ENCODE data around the gene CEP104. TPM values are rescaled to one million over a fixed set of nuclear protein-coding genes. Genes with fewer than 3 reads are reported as not detected.

Gene CEP104
- polyA plus RNA-seq, 1 donor from 2014 or later = 8.1 TPM

GRCh38 chr1:3771108-3772026, 85.6 kb downstream of the CEP104 start:
- H2AFZ ChIP-seq (ENCODE audit: low read depth, low read length) = no peak overlapping the region
- no peak overlapping the region for H3K9ac ChIP-seq (ENCODE audit: low read length)
- H4K20me1 ChIP-seq (ENCODE audit: insufficient read depth) = no peaks in the 10 kb centered on the region
- H3K4me3 ChIP-seq (ENCODE audit: low read length) = peak overlapping the region; percentile 55
- H3K4me2 ChIP-seq (ENCODE audit: low read length) = no peak overlapping the region
- peaks cover 4% of the 10 kb centered on the region for H3K27me3 ChIP-seq (ENCODE audit: insufficient read depth, low read depth, low read length)
- TF ChIP-seq EZH2 (IDR thresholded peaks at IDR 0.05; ENCODE audit: borderline replicate concordance, insufficient read depth, low read length, poor library complexity, severe bottlenecking) = no peak
- H3K27ac ChIP-seq (ENCODE audit: low read length) = no peak overlapping the region
- H3F3A ChIP-seq (ENCODE audit: insufficient read depth, low read length, poor library complexity, severe bottlenecking) = no peaks in the 10 kb centered on the region
- H3K9me2 ChIP-seq (ENCODE audit: insufficient read depth, low read length) = no peaks in the 10 kb centered on the region
- H3K9me3 ChIP-seq (ENCODE audit: low read length) = no peaks in the 10 kb centered on the region
- H3K36me3 ChIP-seq (ENCODE audit: insufficient read depth, low read length) = no peaks in the 10 kb centered on the region
- no peaks in the 10 kb centered on the region for H3K79me2 ChIP-seq (replicated peaks; ENCODE audit: insufficient read depth, low read length)

- Histone ChIP-seq H2AFZ (ENCODE audit: low read depth, low read length) (no peak overlapping the region), H3K27me3 (ENCODE audit: insufficient read depth, low read depth, low read length) (peaks cover 4% of the 10 kb centered on the region), H3K9ac (ENCODE audit: low read length) (no peak overlapping the region), H3K79me2 (replicated peaks; ENCODE audit: insufficient read depth, low read length) (no peaks in the 10 kb centered on the region), H4K20me1 (ENCODE audit: insufficient read depth) (no peaks in the 10 kb centered on the region), H3K9me2 (ENCODE audit: insufficient read depth, low read length) (no peaks in the 10 kb centered on the region), H3K4me2 (ENCODE audit: low read length) (no peak overlapping the region), H3K4me3 (ENCODE audit: low read length) (no peak overlapping the region), H3K36me3 (ENCODE audit: insufficient read depth, low read length) (no peaks in the 10 kb centered on the region), H3K9me3 (ENCODE audit: low read length) (no peaks in the 10 kb centered on the region), H3F3A (ENCODE audit: insufficient read depth, low read length, poor library complexity, severe bottlenecking) (no peaks in the 10 kb centered on the region), H3K27ac (ENCODE audit: low read length) (no peak overlapping the region)
- no peak for TF ChIP-seq CTCF (IDR thresholded peaks at IDR 0.05; ENCODE audit: poor library complexity, severe bottlenecking)
- no peak for TF ChIP-seq EP300 (conservative IDR thresholded peaks at IDR 0.05; ENCODE audit: poor library complexity, severe bottlenecking)
- no peak for TF ChIP-seq EZH2 (IDR thresholded peaks at IDR 0.05; ENCODE audit: borderline replicate concordance, insufficient read depth, low read length, poor library complexity, severe bottlenecking)
- no peak for TF ChIP-seq SMC3 (conservative IDR thresholded peaks at IDR 0.05; ENCODE audit: poor library complexity)
- TF ChIP-seq RAD21 (conservative IDR thresholded peaks at IDR 0.05) = no peak
- no peak for TF ChIP-seq REST (IDR thresholded peaks at IDR 0.05; ENCODE audit: borderline replicate concordance)
- no peak for TF ChIP-seq POLR2AphosphoS5 (IDR thresholded peaks at IDR 0.05)
- TF ChIP-seq TAF1 (IDR thresholded peaks at IDR 0.05; ENCODE audit: low read depth) = no peak
- no peak for TF ChIP-seq MXI1 (conservative IDR thresholded peaks at IDR 0.05; ENCODE audit: poor library complexity, severe bottlenecking)
Measured at GRCh38 chr1:3770047-3770765, 86.8 kb downstream of the CEP104 start.

Measured in neural cell (in vitro differentiated cells).